Loucy (cell line): ENCODE results near the gene HSPA12A.

Source experiments
- H2AFZ ChIP-seq: fragments of 200-600 bp; sonication (generic); 2 replicates; pipeline ENCODE4 v1.6.0; 2016; ENCODE audit warnings: antibody characterized with exemption, mild to moderate bottlenecking, low read length, moderate library complexity
- H3F3A ChIP-seq: fragments of 200-600 bp; 2 replicates; pipeline ENCODE4 v1.6.0; 2016; ENCODE audit warnings: antibody characterized with exemption, low read depth, mild to moderate bottlenecking
- H3K27me3 ChIP-seq: fragments of 200-600 bp; sonication (generic); 2 replicates; pipeline ENCODE4 v1.6.1; 2014; ENCODE audit warnings: low read length, mild to moderate bottlenecking; ENCODE audit not compliant: insufficient read depth, poor library complexity, severe bottlenecking
- H3K36me3 ChIP-seq: fragments of 200-600 bp; sonication (generic); 2 replicates; pipeline ENCODE4 v1.6.1; 2016; ENCODE audit warnings: low read length; ENCODE audit not compliant: insufficient read depth
- H3K4me1 ChIP-seq: fragments of 200-600 bp; sonication (generic); 2 replicates; pipeline ENCODE4 v1.5.1; 2014; ENCODE audit warnings: low read length, mild to moderate bottlenecking; ENCODE audit not compliant: insufficient read depth, poor library complexity, severe bottlenecking
- H3K4me2 ChIP-seq: fragments of 200-600 bp; sonication (generic); 2 replicates; pipeline ENCODE4 v1.6.0; 2014; ENCODE audit warnings: antibody characterized with exemption, low read length, low read depth, mild to moderate bottlenecking; ENCODE audit not compliant: poor library complexity, severe bottlenecking
- H3K4me3 ChIP-seq: fragments of 200-600 bp; sonication (generic); 2 replicates; pipeline ENCODE4 v1.5.1; 2014; ENCODE audit warnings: low read length, mild to moderate bottlenecking, mixed read lengths; ENCODE audit not compliant: poor library complexity, severe bottlenecking
- H3K79me2 ChIP-seq: fragments of 200-600 bp; sonication (generic); 2 replicates; pipeline ENCODE4 v1.6.1; 2014; ENCODE audit warnings: low read length; ENCODE audit not compliant: insufficient read depth
- H3K9ac ChIP-seq: fragments of 200-600 bp; sonication (generic); 2 replicates; pipeline ENCODE4 v1.6.0; 2014; ENCODE audit warnings: mild to moderate bottlenecking, low read depth, low read length, moderate library complexity; ENCODE audit not compliant: poor library complexity, severe bottlenecking
- H3K9me2 ChIP-seq: fragments of 200-600 bp; sonication (generic); replicated peaks from 2 replicates; pipeline ENCODE4 v1.6.1; 2016; ENCODE audit warnings: low read depth, low read length, mixed read lengths
- H3K9me3 ChIP-seq: fragments of 200-600 bp; sonication (generic); 2 replicates; pipeline ENCODE4 v1.6.1; 2014; ENCODE audit warnings: mild to moderate bottlenecking, antibody characterized with exemption, low read length, low read depth; ENCODE audit not compliant: insufficient read depth
- H4K20me1 ChIP-seq: fragments of 200-600 bp; sonication (generic); 2 replicates; pipeline ENCODE4 v1.6.0; 2014; ENCODE audit warnings: antibody characterized with exemption, low read length, mild to moderate bottlenecking; ENCODE audit not compliant: insufficient read depth, poor library complexity, severe bottlenecking
- CTCF ChIP-seq: fragments of 200-600 bp; sonication (generic); conservative IDR thresholded peaks from 2 replicates; pipeline ENCODE4 v1.5.1; 2014; ENCODE audit warnings: mild to moderate bottlenecking, antibody characterized with exemption, low read length
- EZH2phosphoT487 ChIP-seq: fragments of 200-600 bp; IDR thresholded peaks from 2 replicates; pipeline ENCODE4 v1.6.1; 2018; ENCODE audit warnings: antibody characterized with exemption, mild to moderate bottlenecking, moderate library complexity, borderline replicate concordance

The HSPA12A gene

DNA sequence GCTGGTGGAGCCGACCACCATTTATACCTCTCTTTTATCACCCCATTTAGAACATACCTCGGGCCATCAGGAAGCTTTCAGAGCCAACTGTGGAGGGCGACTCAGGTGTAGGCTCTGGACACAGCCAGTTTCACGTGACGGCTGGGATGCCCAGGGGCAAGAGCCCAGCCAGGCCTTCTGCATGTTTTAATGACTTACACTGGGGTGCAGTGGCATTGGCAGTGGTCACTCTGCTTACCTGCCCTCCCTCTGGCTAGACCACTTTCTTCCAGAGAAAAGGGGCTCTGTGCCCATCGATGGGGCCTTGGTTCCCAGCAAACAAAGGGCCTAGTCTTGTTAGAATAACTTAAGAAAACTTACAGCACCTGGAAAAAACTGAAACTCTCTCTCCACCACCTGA, 71.7 kb downstream of the HSPA12A start:
- H3F3A ChIP-seq: no peaks in the 10 kb centered on the region
- no peaks in the 10 kb centered on the region for H3K9me3 ChIP-seq
- no peak overlapping the region for H2AFZ ChIP-seq
- no peak overlapping the region for H3K4me2 ChIP-seq
- H4K20me1 ChIP-seq: no peaks in the 10 kb centered on the region
- no peaks in the 10 kb centered on the region for H3K4me1 ChIP-seq
- TF ChIP-seq CTCF (no peak), EZH2phosphoT487 (no peak)
- no peaks in the 10 kb centered on the region for H3K79me2 ChIP-seq
- no peaks in the 10 kb centered on the region for H3K36me3 ChIP-seq
- H3K4me3 ChIP-seq: no peak overlapping the region
- H3K9ac ChIP-seq: no peak overlapping the region
- H3K27me3 ChIP-seq: no peaks in the 10 kb centered on the region
- H3K9me2 ChIP-seq: no peaks in the 10 kb centered on the region

DNA sequence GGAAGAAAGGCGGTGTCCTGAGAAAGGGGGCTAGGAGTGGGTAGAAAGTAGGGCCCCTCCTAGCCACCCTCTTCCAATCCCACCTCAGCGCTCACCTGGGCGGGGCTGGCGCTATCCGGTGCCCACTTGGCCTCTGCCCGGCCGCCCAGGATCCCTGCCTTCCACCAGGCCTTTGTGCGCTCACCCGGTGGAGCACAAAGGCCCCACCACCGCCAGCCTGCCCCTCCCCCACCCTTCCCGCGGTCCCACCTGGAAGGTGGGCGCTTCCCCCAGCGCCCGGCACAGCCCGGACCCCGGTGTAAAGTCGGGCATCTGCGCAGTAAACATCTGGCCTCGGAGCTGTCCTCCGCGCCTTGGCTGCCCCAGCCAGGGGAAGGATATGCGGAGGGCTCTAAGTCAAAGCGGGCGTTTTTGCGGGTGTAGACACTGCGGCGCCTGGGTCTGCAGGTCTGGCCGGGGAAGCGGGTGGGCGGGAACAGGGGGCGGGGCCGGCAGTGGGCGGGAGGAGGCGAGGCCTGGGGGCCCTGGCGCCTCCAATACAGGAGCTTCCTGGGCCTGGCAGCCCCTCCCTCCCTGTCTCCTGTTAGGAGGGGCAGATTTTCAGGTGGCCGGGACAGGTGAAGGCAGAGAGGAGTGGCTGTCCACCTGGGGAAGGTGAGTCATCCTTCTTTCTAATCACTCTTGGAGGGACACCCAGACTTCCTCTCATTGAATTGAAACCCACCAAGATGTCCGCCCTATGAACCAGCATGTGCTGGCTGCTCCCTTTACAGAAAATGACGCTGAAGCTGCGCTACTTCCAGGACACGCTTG, 72.3 kb downstream of the HSPA12A start:
- no peaks in the 10 kb centered on the region for H4K20me1 ChIP-seq
- no peak overlapping the region for H3K9ac ChIP-seq

DNA sequence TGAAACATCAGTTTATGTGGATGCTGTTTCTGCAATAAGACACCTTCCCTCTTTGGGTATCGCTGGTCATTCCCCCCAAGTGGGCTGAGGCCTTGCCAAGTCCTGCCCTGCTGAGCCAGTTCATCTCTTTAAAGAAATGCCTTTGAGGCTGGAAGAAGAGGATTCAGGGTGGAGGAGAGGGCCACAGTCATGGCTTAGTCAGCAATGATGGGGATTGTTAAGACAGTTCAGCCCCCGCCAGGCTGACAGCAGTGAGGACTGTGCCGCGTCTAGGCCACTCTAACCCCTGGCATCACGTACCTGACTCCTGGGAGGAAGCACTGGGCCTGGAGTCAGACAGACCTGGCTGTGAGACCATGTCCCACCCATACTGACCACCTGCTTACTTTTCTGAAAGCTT, 73.3 kb downstream of the HSPA12A start:
- Histone ChIP-seq H3K79me2 (no peaks in the 10 kb centered on the region), H3K4me3 (no peak overlapping the region), H3K4me2 (no peak overlapping the region), H3K9ac (no peak overlapping the region), H3K4me1 (no peaks in the 10 kb centered on the region), H3F3A (no peaks in the 10 kb centered on the region), H3K36me3 (no peaks in the 10 kb centered on the region), H2AFZ (no peak overlapping the region), H3K9me2 (no peaks in the 10 kb centered on the region), H3K9me3 (no peaks in the 10 kb centered on the region), H4K20me1 (no peaks in the 10 kb centered on the region), H3K27me3 (no peaks in the 10 kb centered on the region)
- TF ChIP-seq CTCF (no peak), EZH2phosphoT487 (no peak)

More for the DNA sequence above, 72.3 kb downstream of the HSPA12A start:
- Histone ChIP-seq H3K4me1 (no peaks in the 10 kb centered on the region), H2AFZ (no peak overlapping the region), H3F3A (no peaks in the 10 kb centered on the region), H3K9me3 (no peaks in the 10 kb centered on the region), H3K27me3 (no peaks in the 10 kb centered on the region), H3K79me2 (no peaks in the 10 kb centered on the region), H3K4me3 (no peak overlapping the region), H3K4me2 (no peak overlapping the region), H3K9me2 (no peaks in the 10 kb centered on the region), H3K36me3 (no peaks in the 10 kb centered on the region)
- TF ChIP-seq EZH2phosphoT487 (no peak), CTCF (no peak)
